ENCODE measurements around the gene AKAP13.
"Not testable (repeated sequence)": the region's sequence is repeated elsewhere in the genome, so short reads cannot be mapped to it uniquely, and the experiment has no call there.

The AKAP13 gene

DNA sequence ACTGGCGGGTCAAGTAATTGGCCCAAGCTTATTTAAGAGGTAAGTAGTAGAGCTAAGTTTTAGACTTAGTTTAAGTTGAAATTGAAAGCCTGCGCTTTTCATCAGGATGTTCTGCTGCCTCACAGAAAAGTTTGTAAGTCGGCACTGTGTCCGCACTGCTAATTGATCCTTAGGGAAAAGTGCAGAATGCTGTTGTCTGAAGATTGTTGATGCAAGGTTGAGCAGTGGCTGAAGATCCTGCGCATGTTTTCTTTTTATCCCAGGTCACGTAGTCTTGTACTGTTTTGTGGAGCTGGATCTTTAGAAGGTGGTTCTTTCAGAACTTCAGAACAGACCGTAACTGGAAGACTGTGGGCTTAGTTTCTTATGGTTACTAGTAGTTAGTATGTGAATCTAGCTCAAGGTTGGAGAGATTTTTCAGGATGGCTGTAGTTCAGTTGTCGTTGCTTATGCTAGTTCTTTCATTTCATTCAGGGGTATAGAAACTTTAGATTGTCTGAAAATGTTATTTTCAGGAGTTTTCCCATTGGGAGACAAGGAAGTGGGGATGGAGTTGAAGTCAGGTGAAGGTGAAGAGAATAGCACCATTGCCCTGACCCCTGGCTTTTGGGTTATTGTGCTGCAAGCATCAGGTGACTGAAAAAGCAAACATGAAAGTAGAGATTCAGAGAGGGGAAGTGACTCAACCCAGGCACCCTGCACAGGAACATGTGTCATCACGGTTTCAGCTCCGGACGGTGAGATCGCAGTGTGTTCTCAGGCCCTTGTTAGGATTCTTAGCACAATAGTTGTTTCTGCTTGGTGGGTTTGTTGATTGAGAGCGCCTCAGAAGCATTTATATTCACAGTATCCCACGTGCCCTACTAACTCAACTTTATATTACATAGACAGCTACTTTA, 32.8 kb downstream of the AKAP13 start:
- peak; percentile 24 for DNase-seq

DNA sequence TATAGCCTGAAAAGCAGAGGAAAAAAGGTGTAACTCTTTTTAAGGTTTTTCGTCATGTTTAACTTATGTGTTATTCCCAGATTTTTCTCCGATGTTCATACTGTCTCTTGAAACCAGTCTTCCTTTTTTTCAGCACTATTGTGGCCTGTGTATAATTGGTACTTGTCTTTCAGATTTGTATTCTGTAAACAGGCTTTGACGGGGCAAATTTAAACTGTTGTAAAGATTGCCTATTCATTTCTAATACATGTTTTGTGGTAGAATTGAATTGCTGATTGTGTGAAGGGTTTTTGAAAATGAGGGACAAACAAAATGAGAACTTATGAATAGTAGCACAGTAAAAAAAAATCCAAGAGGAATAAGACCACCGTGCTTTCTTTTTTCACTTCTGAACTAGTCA, 33.6 kb downstream of the AKAP13 start:
- no peak for DNase-seq

DNA sequence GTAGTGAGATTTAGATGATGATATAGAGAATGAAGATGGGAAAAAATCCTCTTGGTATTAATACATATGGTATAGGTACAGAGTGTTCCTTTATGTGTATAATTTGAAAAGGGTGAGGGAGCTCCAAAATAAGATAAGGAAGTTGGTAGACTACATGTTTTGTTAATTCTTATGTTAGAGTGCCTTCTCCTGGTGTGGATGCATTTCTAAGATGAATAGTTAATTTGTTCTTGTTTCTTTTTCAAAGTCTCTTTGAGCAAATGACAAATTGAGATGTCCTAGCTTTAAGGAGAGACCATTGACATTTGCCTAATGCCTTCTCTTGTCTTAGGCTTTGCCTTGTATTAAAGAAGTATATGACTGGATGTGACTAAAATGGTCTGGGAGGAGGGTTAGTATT, 34.1 kb downstream of the AKAP13 start:
- peak; percentile 60 for DNase-seq

- no peak for DNase-seq
Measured at GRCh38 chr15:85414991-85415390, 34.6 kb downstream of the AKAP13 start.

GRCh38 chr15:85415783-85416182, 35.4 kb downstream of the AKAP13 start:
- no peak for DNase-seq

DNA sequence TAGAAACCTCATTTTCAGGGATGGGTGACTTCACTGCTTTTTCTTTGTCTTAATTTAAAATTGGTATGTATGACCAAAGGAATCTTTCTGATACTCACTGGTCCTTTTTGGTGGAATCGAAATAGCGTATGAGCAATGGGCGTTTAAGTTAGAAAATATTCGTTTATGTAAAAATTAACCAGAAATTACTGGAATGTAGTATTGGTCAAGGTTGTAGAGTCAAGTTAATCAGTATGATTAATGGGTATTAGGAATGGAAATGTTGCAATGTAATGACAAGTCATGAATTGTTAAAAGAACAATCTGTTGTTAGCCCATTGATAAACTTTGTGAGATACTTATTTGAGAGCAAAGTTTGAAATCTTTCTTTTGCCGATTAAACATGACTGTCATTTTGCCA, 36.9 kb downstream of the AKAP13 start:
- DNase-seq: no peak

DNA sequence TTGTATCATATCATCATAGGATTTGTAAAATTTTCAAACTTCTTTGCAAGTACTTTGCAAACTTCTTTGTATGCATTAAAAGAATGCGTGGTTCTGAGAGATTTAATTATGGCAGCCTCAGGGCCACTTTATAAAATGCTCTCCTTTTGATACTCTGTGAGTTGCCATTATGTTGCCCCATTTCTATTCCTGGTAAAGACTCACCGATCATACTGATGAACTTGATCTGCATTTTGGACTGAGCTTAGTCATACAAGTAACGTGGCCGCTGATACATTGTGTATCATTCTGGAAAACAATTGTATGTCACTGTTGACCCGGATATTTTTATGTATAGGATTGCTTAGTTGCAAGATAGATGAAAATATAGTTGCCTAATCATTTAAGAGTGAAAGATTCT, 38.8 kb downstream of the AKAP13 start:
- DNase-seq: no peak

DNA sequence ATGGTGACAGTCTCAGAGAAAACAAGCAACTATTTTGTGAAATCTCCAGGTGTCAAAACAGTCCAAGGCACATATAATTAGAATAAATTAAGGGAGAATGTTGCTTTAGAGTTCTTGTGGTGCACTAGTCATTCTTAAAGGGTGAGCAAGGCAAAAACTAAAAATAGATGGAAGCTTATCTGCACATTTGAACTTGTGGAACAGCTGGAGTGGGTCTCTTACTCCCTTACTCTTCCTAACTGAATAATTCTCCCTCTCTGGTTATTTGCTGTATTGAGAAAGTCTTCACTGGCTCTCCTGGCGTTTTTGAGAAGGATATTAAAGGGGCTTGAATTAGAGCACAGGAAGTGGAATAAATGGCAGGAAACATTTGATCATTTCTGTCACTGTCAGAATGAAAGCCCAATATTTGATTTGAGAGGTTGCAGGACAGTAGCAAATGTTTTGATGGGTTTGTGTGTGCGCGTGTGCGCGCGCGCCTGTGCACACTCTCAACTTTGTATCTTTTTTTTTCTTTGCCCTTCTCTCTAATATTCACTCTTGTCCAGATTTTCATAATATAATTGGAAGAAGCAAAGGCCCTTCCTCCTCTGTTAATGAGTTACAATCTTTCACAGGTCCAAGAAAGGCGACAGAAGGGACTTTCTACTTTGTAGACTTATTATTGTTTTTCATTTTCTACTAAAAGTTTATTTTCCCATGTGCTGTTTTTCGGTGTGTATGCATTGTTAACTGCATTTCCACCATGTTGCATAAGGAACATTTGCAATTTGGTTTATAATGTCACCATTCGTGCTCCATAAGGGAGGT, 40.9 kb downstream of the AKAP13 start:
- DNase-seq: no peak

DNA sequence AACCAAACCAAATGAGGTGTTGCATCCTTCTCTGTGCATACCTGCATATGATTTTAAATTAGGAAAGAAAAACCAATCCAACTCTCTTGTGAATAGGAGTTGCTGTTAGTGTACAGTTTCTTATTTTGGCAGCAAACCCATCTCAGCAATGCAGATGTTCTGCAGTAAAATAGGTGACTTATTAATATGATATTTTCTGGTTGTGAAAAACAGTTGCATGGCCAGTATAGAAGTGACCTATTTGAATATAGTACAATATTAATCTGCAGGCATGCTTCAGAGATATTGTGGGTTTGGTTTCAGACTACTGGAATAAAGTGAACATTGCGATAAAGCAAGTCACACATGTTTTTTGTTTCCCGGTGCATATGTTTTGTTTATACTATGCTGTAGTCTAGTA, 42.2 kb downstream of the AKAP13 start:
- no peak for DNase-seq

GRCh38 chr15:85423256-85423655, 42.9 kb downstream of the AKAP13 start:
- no peak for DNase-seq

GRCh38 chr15:85424154-85424553, 43.8 kb downstream of the AKAP13 start:
- no peak for DNase-seq

- no peak for DNase-seq
Measured at GRCh38 chr15:85426481-85426880, 46.1 kb downstream of the AKAP13 start.

- DNase-seq: no peak
Measured at GRCh38 chr15:85427286-85428028, 47.1 kb downstream of the AKAP13 start.

DNA sequence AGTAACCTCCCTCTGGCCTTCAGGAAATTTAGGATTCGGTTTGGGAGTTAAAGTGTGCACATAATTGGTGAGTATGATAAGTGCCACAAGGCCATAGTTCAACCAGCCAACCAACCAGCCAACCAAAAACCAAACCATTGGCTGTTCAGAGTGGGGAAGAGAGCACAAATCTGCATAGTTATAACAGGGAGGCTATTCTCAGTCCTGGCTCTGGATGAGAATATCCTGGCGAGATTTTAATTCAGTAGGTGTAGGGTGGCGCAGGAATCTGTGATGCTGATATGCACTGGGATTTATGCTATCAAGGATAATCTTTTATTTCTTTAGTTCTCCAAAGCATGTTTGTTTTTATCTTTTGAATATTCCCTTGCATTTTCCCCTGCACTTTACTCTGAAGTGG, 49.1 kb downstream of the AKAP13 start:
- no peak for DNase-seq

GRCh38 chr15:85430406-85431204, 50.2 kb downstream of the AKAP13 start:
- DNase-seq: no peak

- no peak for DNase-seq
Measured at GRCh38 chr15:85439996-85440395, 59.6 kb downstream of the AKAP13 start.

DNA sequence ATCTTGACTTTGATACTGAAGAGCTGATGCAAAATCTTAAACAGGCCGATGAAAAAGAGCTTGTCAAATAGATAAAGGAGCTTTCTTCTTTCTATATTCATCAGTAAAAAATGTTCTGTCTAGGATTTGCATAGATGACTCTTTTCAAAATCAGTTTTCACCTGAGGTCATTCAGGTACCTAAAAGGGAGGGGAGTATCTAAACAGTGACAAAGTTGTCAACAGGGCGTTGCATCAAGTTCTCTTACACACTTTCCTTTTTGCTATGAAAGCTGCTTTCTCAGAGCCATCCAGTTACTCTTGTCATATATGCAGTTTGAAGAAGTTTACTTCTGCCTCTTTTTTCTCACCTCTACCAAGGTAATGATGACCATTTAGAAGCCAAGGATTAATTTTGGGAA, 60.0 kb downstream of the AKAP13 start:
- no peak for DNase-seq

GRCh38 chr15:85441854-85442253, 61.5 kb downstream of the AKAP13 start:
- not testable (repeated sequence) for DNase-seq

DNA sequence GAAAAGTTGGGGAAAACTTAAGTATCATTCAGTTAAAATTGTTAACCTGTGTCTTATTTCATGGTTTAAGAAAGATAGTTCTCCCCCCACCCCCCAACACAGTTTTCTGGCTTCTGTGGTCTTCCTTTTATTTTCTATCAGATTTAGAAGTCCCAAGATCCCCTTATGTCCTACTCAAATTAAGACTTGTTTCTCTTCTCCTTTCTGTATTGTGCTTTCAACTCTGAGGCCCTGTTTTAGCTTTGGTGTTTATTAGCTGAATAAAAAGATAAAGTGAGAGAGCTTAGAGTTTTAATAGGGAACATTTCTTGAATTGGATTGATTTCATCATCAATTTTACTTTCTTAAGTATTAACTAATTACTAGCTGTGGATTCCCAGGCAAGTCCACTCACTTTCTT, 62.6 kb downstream of the AKAP13 start:
- no peak for DNase-seq

DNA sequence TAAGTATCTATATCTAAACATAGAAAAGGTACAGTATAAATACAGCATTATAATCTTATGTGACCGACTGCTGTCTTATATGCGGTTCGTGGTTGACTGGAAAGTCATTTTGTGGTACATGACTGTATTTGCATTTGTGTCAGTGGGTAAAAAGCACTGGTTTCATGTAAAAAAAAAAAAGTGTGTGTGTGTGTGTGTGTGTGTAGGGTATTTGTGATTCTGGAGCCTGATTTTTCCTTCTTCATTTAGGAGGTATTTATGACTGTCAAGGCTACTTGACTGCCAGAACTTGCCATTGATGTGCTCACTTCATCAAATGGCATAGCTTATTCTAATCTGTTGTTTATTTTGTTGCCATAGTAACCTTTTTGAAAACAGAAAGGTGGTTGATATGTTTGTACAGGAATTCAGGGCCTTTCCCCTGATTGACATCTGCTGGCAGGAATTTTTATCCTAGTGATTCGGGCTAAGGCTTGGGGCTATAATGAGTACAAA, 63.2 kb downstream of the AKAP13 start:
- peak; percentile 4 for DNase-seq

- no peak for DNase-seq
Measured at GRCh38 chr15:85444122-85444745, 63.8 kb downstream of the AKAP13 start.

- no peak for DNase-seq
Measured at GRCh38 chr15:85445361-85445760, 65.0 kb downstream of the AKAP13 start.
